Metanephros (tissue), 2 donors: Measurements from ENCODE around the gene PATZ1. TPM values are rescaled to one million over a fixed set of nuclear protein-coding genes. Genes with fewer than 3 reads are reported as not detected.

Source experiments
- small RNA-seq: library from RNA; depleted of rRNA; stranded (forward); fragments of <200 nt; gene quantifications from one replicate; pipeline ENCODE3, GENCODE V24; 2014; ENCODE audit warnings: low replicate concordance
- total RNA-seq: library from RNA; depleted of rRNA; stranded (reverse); fragments of >200 nt; gene quantifications from one replicate; pipeline ENCODE4 v1.2.3, GENCODE V29; 2014

Gene PATZ1, protein sequence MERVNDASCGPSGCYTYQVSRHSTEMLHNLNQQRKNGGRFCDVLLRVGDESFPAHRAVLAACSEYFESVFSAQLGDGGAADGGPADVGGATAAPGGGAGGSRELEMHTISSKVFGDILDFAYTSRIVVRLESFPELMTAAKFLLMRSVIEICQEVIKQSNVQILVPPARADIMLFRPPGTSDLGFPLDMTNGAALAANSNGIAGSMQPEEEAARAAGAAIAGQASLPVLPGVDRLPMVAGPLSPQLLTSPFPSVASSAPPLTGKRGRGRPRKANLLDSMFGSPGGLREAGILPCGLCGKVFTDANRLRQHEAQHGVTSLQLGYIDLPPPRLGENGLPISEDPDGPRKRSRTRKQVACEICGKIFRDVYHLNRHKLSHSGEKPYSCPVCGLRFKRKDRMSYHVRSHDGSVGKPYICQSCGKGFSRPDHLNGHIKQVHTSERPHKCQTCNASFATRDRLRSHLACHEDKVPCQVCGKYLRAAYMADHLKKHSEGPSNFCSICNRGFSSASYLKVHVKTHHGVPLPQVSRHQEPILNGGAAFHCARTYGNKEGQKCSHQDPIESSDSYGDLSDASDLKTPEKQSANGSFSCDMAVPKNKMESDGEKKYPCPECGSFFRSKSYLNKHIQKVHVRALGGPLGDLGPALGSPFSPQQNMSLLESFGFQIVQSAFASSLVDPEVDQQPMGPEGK
- total RNA-seq, result 47.2 TPM

DNA sequence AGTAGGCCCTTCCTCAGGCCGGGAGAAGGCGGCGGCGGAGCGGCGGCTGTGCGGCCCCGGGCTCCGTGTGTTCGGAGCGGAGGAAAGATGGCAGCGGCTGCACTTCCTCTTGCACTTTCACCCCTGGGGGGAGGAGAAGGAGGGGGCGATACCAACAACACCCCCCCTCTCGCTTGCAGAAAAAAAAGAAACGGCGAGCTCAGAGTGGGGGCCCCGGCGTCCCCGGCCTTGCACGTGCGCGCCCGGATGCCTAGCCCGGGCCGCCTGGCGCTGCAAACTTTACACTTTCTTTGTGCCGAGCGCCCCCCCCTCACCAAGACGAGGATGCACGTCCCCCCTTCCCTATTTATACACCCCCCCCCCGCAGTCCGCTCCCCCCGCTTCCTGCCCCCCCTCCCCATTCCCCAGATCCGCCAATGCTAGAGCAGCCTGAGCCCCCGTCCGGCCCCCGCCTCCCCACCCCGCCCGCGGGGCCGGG, at the start of gene PATZ1:
Gene PATZ1, minus strand, starts transcription at position 92 of the 478 bp plus-strand sequence. CDS start 744 bp downstream, outside the sequence.

DNA sequence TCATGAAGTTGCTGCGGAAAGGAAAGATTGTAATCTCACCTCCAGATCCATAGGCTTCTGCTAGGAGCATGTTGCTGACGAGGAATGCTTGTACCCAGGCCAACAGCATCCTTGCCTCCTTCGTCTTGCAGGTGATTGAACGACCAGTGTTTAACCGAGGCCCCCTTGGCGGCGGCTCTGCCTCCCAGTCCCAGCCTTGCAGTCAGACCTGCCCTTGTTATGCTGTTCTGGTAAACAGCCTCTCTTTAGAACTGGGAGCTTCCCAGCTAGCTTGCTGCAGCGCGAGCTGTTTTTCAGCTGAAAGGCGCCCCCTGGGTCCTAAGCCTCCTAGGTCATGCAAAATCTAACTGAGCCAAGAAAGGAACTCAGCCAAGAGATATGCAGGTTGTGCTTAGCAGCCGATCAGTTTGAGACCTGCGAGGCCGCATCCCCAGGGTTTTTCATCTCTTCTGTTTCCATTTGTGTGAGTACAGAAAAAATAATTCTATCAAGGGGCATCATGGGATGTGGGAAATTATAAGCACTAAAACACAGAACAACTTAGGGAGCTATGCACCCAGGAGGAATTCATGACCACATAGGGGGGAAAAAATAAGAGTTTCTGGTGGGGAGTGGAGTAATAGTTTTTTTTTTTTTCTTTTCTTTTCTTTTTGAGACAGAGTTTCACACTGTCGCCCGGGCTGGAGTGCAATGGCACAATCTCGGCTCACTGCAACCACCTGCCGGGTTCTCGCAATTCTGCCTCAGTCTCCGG, 53.7 kb downstream of the PATZ1 start, which contains the start of gene PIK3IP1:
Gene PIK3IP1, minus strand, starts transcription at position 253 of the 754 bp plus-strand sequence. Its CDS starts 144 bp downstream, at position 109.

Small RNA genes within 50 kb of the gene (small RNA-seq; reads per million reads assigned to genes)
- gene RNA5SP496 (not detected), gene RNU6-338P (not detected)

Other genes with a start within 250 kb of the PATZ1 start
- 29.4 TPM for gene SELENOM, start 238.8 kb downstream of the PATZ1 start, total RNA-seq
- 5.0 TPM for gene INPP5J, start 223.4 kb downstream of the PATZ1 start, total RNA-seq
- not detected for gene PLA2G3, start 205.8 kb downstream of the PATZ1 start, total RNA-seq
- 30.5 TPM for gene RNF185, start 186.2 kb downstream of the PATZ1 start, total RNA-seq
- 55.2 TPM for gene LIMK2, start 134.0 kb downstream of the PATZ1 start, total RNA-seq
- 23.6 TPM for gene PIK3IP1, start 53.9 kb downstream of the PATZ1 start, total RNA-seq
- 43.3 TPM for gene DRG1, start 53.3 kb upstream of the PATZ1 start, total RNA-seq
- gene EIF4ENIF1, start 143.5 kb upstream of the PATZ1 start, total RNA-seq, result 14.8 TPM
- gene SFI1, start 150.2 kb upstream of the PATZ1 start, total RNA-seq, result 35.3 TPM